ENCODE data around the gene RBM10. TPM values are rescaled to one million over a fixed set of nuclear protein-coding genes. Genes with fewer than 3 reads are reported as not detected.

RBM10 gene
- polyA plus RNA-seq, 1 experiment = 30.9 TPM

DNA sequence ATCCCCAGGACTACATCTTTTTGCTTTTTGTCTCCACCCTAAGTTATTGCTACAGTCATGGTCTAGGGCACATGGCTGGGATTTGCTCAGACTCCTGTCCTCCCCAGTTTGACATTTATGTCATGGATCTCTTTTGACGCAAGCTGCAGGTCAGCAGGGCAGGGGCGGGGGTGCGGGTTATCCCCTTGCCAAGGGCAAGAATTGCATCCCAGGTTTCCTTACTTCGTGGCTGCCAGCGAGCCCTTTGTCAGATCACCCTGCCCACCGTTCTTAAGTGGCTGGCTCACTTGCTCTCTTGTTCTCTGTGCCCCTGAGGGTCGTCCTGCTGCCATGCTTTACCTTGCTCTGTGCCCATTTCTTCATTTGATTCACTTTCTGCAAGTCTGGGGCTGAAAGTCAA lies 27.5 kb downstream of the RBM10 start:
- DNase-seq (ENCODE audit: low read depth) = no peak
- POLR2A ChIA-PET = no interaction called here
- CTCF ChIA-PET = no interaction called here
- peaks cover 25% of the 10 kb centered on the region for H3K36me3 ChIP-seq (ENCODE audit: control insufficient read depth, insufficient read depth, low read length)
- TF ChIP-seq, protein P1, sequence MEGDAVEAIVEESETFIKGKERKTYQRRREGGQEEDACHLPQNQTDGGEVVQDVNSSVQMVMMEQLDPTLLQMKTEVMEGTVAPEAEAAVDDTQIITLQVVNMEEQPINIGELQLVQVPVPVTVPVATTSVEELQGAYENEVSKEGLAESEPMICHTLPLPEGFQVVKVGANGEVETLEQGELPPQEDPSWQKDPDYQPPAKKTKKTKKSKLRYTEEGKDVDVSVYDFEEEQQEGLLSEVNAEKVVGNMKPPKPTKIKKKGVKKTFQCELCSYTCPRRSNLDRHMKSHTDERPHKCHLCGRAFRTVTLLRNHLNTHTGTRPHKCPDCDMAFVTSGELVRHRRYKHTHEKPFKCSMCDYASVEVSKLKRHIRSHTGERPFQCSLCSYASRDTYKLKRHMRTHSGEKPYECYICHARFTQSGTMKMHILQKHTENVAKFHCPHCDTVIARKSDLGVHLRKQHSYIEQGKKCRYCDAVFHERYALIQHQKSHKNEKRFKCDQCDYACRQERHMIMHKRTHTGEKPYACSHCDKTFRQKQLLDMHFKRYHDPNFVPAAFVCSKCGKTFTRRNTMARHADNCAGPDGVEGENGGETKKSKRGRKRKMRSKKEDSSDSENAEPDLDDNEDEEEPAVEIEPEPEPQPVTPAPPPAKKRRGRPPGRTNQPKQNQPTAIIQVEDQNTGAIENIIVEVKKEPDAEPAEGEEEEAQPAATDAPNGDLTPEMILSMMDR (IDR thresholded peaks at IDR 0.05; ENCODE audit: insufficient read depth, low read depth, low read length) = no peak
- H3K4me3 ChIP-seq (ENCODE audit: low read depth, low read length) = no peak overlapping the region
- no peaks in the 10 kb centered on the region for H3K27me3 ChIP-seq (ENCODE audit: control insufficient read depth, insufficient read depth, low read length)

GRCh38 chrX:47172971-47173792 lies 28.2 kb downstream of the RBM10 start:
- ChIA-PET CTCF (no interaction called here), POLR2A (no interaction called here)
- DNase-seq (ENCODE audit: low read depth) = no peak
- Histone ChIP-seq H3K36me3 (ENCODE audit: control insufficient read depth, insufficient read depth, low read length) (peaks cover 25% of the 10 kb centered on the region), H3K27me3 (ENCODE audit: control insufficient read depth, insufficient read depth, low read length) (no peaks in the 10 kb centered on the region), H3K4me3 (ENCODE audit: low read depth, low read length) (no peak overlapping the region)
- TF ChIP-seq, protein P1 (IDR thresholded peaks at IDR 0.05; ENCODE audit: insufficient read depth, low read depth, low read length) = no peak

DNA sequence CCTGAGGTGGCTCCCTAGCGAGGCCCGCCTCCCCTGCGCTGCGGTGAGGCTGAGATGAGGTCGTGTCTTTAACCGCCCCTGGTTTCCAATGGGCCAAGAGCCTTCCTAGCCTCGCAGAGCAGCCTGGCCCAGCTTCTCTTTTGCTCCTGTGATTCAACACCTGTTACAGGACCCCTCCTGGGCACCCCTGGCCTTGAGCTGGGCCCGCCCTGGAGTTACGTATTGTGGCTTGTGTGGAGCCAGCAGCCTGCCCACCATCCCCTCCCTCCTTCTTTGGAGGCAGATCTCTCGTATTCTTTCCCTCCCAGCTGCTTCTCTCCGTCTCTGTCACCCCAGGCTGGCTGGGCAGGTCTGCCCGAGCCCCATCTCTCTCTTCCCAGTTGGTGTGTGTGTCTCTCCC lies 29.4 kb downstream of the RBM10 start:
- peaks cover 25% of the 10 kb centered on the region for H3K36me3 ChIP-seq (ENCODE audit: control insufficient read depth, insufficient read depth, low read length)
- CTCF ChIA-PET = no interaction called here

DNA sequence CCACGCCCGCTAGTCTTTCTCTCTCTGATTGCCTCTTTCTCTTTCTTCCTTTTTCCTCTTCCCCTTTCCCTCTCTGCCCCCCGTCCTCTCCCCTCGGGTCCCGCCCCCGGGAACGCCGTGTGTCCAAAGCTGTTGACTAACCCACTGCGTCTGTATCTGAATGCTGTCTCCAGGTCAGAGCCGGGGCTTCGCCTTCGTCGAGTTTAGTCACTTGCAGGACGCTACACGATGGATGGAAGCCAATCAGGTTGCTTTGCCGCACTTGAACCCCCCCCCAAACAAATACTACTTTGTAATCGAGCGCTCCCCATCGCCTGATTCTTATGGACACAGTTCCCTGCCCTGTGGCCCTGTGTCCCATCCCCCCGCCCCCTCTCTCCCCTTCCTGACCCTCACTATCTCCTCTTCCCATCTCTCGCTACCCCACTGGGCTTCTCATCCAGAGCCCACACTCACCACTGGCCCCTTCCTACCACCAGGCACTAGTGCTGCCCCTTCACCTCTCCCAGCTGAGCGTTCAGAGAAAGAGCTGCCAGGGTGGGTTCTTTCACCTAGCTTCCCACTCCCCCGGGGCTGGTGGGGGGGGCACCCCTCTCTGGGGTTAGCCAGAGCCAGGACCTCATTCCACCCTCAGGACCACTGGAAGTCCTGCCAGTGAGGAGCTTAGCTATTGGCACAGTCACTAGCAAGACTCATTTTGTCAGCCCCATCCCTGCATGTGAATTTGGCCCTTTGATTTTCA lies 30.0 kb downstream of the RBM10 start:
- Histone ChIP-seq H3K4me3 (ENCODE audit: low read depth, low read length) (no peak overlapping the region), H3K27me3 (ENCODE audit: control insufficient read depth, insufficient read depth, low read length) (no peaks in the 10 kb centered on the region), H3K36me3 (ENCODE audit: control insufficient read depth, insufficient read depth, low read length) (peaks cover 24% of the 10 kb centered on the region)
- CTCF ChIA-PET = no interaction called here
- TF ChIP-seq, protein P1 (IDR thresholded peaks at IDR 0.05; ENCODE audit: insufficient read depth, low read depth, low read length) = no peak
- POLR2A ChIA-PET = no interaction called here
- no peak for DNase-seq (ENCODE audit: low read depth)

More for the DNA sequence above, 29.4 kb downstream of the RBM10 start:
- Histone ChIP-seq H3K4me3 (ENCODE audit: low read depth, low read length) (no peak overlapping the region), H3K27me3 (ENCODE audit: control insufficient read depth, insufficient read depth, low read length) (no peaks in the 10 kb centered on the region)
- POLR2A ChIA-PET = no interaction called here
- TF ChIP-seq, protein P1 (IDR thresholded peaks at IDR 0.05; ENCODE audit: insufficient read depth, low read depth, low read length) = no peak
- DNase-seq (ENCODE audit: low read depth) = no peak

GRCh38 chrX:47175588-47175980 lies 30.6 kb downstream of the RBM10 start:
- TF ChIP-seq, protein P1 (IDR thresholded peaks at IDR 0.05; ENCODE audit: insufficient read depth, low read depth, low read length) = no peak

More at GRCh38 chrX:47175588-47175980, 30.6 kb downstream of the RBM10 start:
- ChIA-PET CTCF (no interaction called here), POLR2A (no interaction called here)
- Histone ChIP-seq H3K36me3 (ENCODE audit: control insufficient read depth, insufficient read depth, low read length) (peaks cover 24% of the 10 kb centered on the region), H3K27me3 (ENCODE audit: control insufficient read depth, insufficient read depth, low read length) (no peaks in the 10 kb centered on the region), H3K4me3 (ENCODE audit: low read depth, low read length) (no peak overlapping the region)
- no peak for DNase-seq (ENCODE audit: low read depth)

Measured in BJ (cell line).